Osteoblast (primary cell): ENCODE data around the gene SLC15A3. TPM values are rescaled to one million over a fixed set of nuclear protein-coding genes. Genes with fewer than 3 reads are reported as not detected.
A peak's percentile ranks its signal among the peaks of the same experiment; 100 is the strongest.

Experiments used
- DNase-seq: peaks from one replicate; pipeline ENCODE4 v3.0.0; 2011; ENCODE audit warnings: low spot score, mixed read lengths; ENCODE audit not compliant: insufficient read length; ENCODE audit errors: missing footprints
- H2AFZ ChIP-seq: 2 replicates; pipeline ENCODE4 v1.6.0; 2011; ENCODE audit warnings: mild to moderate bottlenecking, low read length
- H3K27ac ChIP-seq: 2 replicates; pipeline ENCODE4 v1.5.1; 2011; ENCODE audit warnings: mild to moderate bottlenecking, low read depth, low read length, moderate library complexity
- H3K27me3 ChIP-seq: 2 replicates; pipeline ENCODE4 v1.6.0; 2012; ENCODE audit warnings: mild to moderate bottlenecking, control low read depth, inconsistent platforms, low read length, moderate library complexity; ENCODE audit not compliant: insufficient read depth
- H3K36me3 ChIP-seq: 2 replicates; pipeline ENCODE4 v1.5.1; 2011; ENCODE audit warnings: mild to moderate bottlenecking, low read length, control low read depth, moderate library complexity; ENCODE audit not compliant: insufficient read depth
- H3K4me1 ChIP-seq: 2 replicates; pipeline ENCODE4 v1.5.1; 2011; ENCODE audit warnings: mild to moderate bottlenecking, low read length, control low read depth, moderate library complexity; ENCODE audit not compliant: insufficient read depth
- H3K4me2 ChIP-seq: 2 replicates; pipeline ENCODE4 v1.6.0; 2011; ENCODE audit warnings: mild to moderate bottlenecking, low read length; ENCODE audit not compliant: insufficient read depth
- H3K4me3 ChIP-seq: fragments of 200-600 bp; sonication (generic); 3 replicates; pipeline ENCODE4 v1.5.1; 2012; ENCODE audit warnings: mild to moderate bottlenecking, low read length, inconsistent platforms; ENCODE audit not compliant: insufficient read depth
- H3K79me2 ChIP-seq: 2 replicates; pipeline ENCODE4 v1.6.0; 2012; ENCODE audit warnings: mild to moderate bottlenecking, low read length, control low read depth, inconsistent platforms; ENCODE audit not compliant: insufficient read depth
- H3K9me3 ChIP-seq: 2 replicates; pipeline ENCODE4 v1.5.1; 2011; ENCODE audit warnings: low read depth, low read length, control low read depth
- H4K20me1 ChIP-seq: 2 replicates; pipeline ENCODE4 v1.6.0; 2012; ENCODE audit warnings: mild to moderate bottlenecking, low read length, control low read depth; ENCODE audit not compliant: insufficient read depth
- total RNA-seq: library from RNA; depleted of rRNA; stranded (reverse); fragments of >200 nt; gene quantifications from 2 replicates; pipeline ENCODE4 v1.2.3, GENCODE V29; 2012
- TF ChIP-seq, protein P1 (sequence below): IDR thresholded peaks from 2 replicates; pipeline ENCODE4 v1.5.1; 2011; ENCODE audit warnings: mild to moderate bottlenecking, low read depth, low read length, moderate library complexity; ENCODE audit errors: extremely low read depth

Gene SLC15A3
- total RNA-seq, 1 donor = 10.9 TPM

GRCh38 chr11:60914633-60915247 lies 37.2 kb downstream of the SLC15A3 start:
- no peaks in the 10 kb centered on the region for H3K9me3 ChIP-seq
- no peaks in the 10 kb centered on the region for H3K36me3 ChIP-seq
- peak overlapping the region; percentile 94 for H3K27ac ChIP-seq
- H3K4me1 ChIP-seq = peaks cover 22% of the 10 kb centered on the region
- peaks cover 3% of the 10 kb centered on the region for H4K20me1 ChIP-seq
- H3K4me2 ChIP-seq = peak overlapping the region; percentile 99
- peaks cover 31% of the 10 kb centered on the region for H3K79me2 ChIP-seq
- TF ChIP-seq, protein P1, sequence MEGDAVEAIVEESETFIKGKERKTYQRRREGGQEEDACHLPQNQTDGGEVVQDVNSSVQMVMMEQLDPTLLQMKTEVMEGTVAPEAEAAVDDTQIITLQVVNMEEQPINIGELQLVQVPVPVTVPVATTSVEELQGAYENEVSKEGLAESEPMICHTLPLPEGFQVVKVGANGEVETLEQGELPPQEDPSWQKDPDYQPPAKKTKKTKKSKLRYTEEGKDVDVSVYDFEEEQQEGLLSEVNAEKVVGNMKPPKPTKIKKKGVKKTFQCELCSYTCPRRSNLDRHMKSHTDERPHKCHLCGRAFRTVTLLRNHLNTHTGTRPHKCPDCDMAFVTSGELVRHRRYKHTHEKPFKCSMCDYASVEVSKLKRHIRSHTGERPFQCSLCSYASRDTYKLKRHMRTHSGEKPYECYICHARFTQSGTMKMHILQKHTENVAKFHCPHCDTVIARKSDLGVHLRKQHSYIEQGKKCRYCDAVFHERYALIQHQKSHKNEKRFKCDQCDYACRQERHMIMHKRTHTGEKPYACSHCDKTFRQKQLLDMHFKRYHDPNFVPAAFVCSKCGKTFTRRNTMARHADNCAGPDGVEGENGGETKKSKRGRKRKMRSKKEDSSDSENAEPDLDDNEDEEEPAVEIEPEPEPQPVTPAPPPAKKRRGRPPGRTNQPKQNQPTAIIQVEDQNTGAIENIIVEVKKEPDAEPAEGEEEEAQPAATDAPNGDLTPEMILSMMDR = no peak
- H2AFZ ChIP-seq = peak overlapping the region; percentile 99
- peak; percentile 92 for DNase-seq
- peaks cover 18% of the 10 kb centered on the region for H3K27me3 ChIP-seq
- H3K4me3 ChIP-seq = peak overlapping the region; percentile 89

- Histone ChIP-seq H3K4me2 (peak within 1 kb of the TSS; percentile 99), H3K4me3 (peak within 1 kb of the TSS; percentile 89), H2AFZ (peak within 1 kb of the TSS; percentile 99), H3K36me3 (no peaks in the 10 kb centered on the region), H3K27me3 (peaks cover 18% of the 10 kb centered on the region), H3K9me3 (no peaks in the 10 kb centered on the region), H4K20me1 (peaks cover 3% of the 10 kb centered on the region), H3K79me2 (peaks cover 30% of the 10 kb centered on the region), H3K4me1 (peaks cover 22% of the 10 kb centered on the region), H3K27ac (peak within 1 kb of the TSS; percentile 94)
- TF ChIP-seq, protein P1 = no peak
- peak; percentile 99 for DNase-seq
Measured at GRCh38 chr11:60913793-60914632, 38.0 kb downstream of the SLC15A3 start, which contains the start of gene TMEM109. TSS of gene TMEM109 (plus strand) at chr11:60914158. CDS start at chr11:60919694, 5,536 bp downstream.

- peak overlapping the region; percentile 99 for H3K4me2 ChIP-seq
- H3K9me3 ChIP-seq = no peaks in the 10 kb centered on the region
- no peaks in the 10 kb centered on the region for H3K36me3 ChIP-seq
- H3K27me3 ChIP-seq = peaks cover 18% of the 10 kb centered on the region
- H2AFZ ChIP-seq = peak overlapping the region; percentile 99
- no peak for DNase-seq
- TF ChIP-seq, protein P1 = no peak
- peak overlapping the region; percentile 89 for H3K4me3 ChIP-seq
- H3K4me1 ChIP-seq = peaks cover 17% of the 10 kb centered on the region
- peaks cover 21% of the 10 kb centered on the region for H3K79me2 ChIP-seq
- H3K27ac ChIP-seq = peak overlapping the region; percentile 94
- peaks cover 3% of the 10 kb centered on the region for H4K20me1 ChIP-seq
Measured at GRCh38 chr11:60912851-60913528, 39.0 kb downstream of the SLC15A3 start.
